ENCODE results near the gene MRPL9. TPM values are rescaled to one million over a fixed set of nuclear protein-coding genes. Genes with fewer than 3 reads are reported as not detected.

MRPL9 gene
- total RNA-seq, 6 experiments from 2014 or later = 21.3 to 35.7 (median 28.4) TPM

GRCh38 chr1:151800830-151801229 lies 37.5 kb upstream of the MRPL9 start:
- ATAC-seq (no peak), DNase-seq (no peak)
- intact Hi-C loops (cut with DNase I) = no loop called here
- Histone ChIP-seq H3K9me3 (no peaks in the 10 kb centered on the region), H3K4me3 (no peak overlapping the region), H3K4me1 (no peaks in the 10 kb centered on the region), H3K36me3 (no peaks in the 10 kb centered on the region), H3K27me3 (no peaks in the 10 kb centered on the region), H3K27ac (no peak overlapping the region)
- WGBS (ENCODE audit: insufficient coverage, low coverage, low lambda C conversion rate, missing lambda C conversion rate) = 59% methylated on average over 7 of the region's 8 CpGs
- TF ChIP-seq CTCF (IDR thresholded peaks at IDR 0.05) (no peak), POLR2A (IDR thresholded peaks at IDR 0.05) (no peak)

- Histone ChIP-seq H3K36me3 (no peaks in the 10 kb centered on the region), H3K4me3 (no peak overlapping the region), H3K9me3 (no peaks in the 10 kb centered on the region), H3K27me3 (no peaks in the 10 kb centered on the region), H3K4me1 (no peaks in the 10 kb centered on the region), H3K27ac (no peak overlapping the region)
- ATAC-seq = no peak
- intact Hi-C loops (cut with DNase I) = no loop called here
- WGBS (ENCODE audit: insufficient coverage, low coverage, low lambda C conversion rate, missing lambda C conversion rate) = 52% methylated on average over 9 of the region's 9 CpGs
- no peak for DNase-seq
- TF ChIP-seq POLR2A (IDR thresholded peaks at IDR 0.05) (no peak), CTCF (IDR thresholded peaks at IDR 0.05) (no peak)
Observed at GRCh38 chr1:151799179-151800022, 36.1 kb upstream of the MRPL9 start.

GRCh38 chr1:151798571-151798970 lies 35.3 kb upstream of the MRPL9 start:
- ATAC-seq (no peak), DNase-seq (no peak)
- H3K27me3 ChIP-seq = no peaks in the 10 kb centered on the region
- WGBS (ENCODE audit: insufficient coverage, low coverage, low lambda C conversion rate, missing lambda C conversion rate) = 88% methylated on average over 5 of the region's 5 CpGs
- TF ChIP-seq POLR2A (IDR thresholded peaks at IDR 0.05) = no peak
- no peak for TF ChIP-seq CTCF (IDR thresholded peaks at IDR 0.05)
- intact Hi-C loops (cut with DNase I) = no loop called here
- H3K27ac ChIP-seq = no peak overlapping the region
- H3K4me1 ChIP-seq = no peaks in the 10 kb centered on the region
- no peak overlapping the region for H3K4me3 ChIP-seq
- no peaks in the 10 kb centered on the region for H3K9me3 ChIP-seq
- H3K36me3 ChIP-seq = no peaks in the 10 kb centered on the region

GRCh38 chr1:151790940-151791651 lies 27.8 kb upstream of the MRPL9 start:
- Histone ChIP-seq H3K4me1 (peaks cover 0 to 11% (median 0%) of the 10 kb centered on the region in 4 donors), H3K36me3 (no peaks in the 10 kb centered on the region), H3K4me3 (peak overlapping the region; percentile 55 to 70 (median 55)), H3K27me3 (no peaks in the 10 kb centered on the region), H3K9me3 (no peaks in the 10 kb centered on the region), H3K27ac (no peak overlapping the region)
- ATAC-seq (peak in 3 of 4 donors; percentile 1 to 28 (median 26)), DNase-seq (peak in 1 of 3 donors; percentile 28)
- WGBS (ENCODE audit: insufficient coverage, low coverage, low lambda C conversion rate, missing lambda C conversion rate) = under 1% methylated on average over 28 of the region's 52 CpGs
- TF ChIP-seq CTCF (IDR thresholded peaks at IDR 0.05) = no peak
- no peak for TF ChIP-seq POLR2A (IDR thresholded peaks at IDR 0.05)
- intact Hi-C loops (cut with DNase I) = no loop called here
